Measurements from ENCODE around the gene MMP23B.

DNA sequence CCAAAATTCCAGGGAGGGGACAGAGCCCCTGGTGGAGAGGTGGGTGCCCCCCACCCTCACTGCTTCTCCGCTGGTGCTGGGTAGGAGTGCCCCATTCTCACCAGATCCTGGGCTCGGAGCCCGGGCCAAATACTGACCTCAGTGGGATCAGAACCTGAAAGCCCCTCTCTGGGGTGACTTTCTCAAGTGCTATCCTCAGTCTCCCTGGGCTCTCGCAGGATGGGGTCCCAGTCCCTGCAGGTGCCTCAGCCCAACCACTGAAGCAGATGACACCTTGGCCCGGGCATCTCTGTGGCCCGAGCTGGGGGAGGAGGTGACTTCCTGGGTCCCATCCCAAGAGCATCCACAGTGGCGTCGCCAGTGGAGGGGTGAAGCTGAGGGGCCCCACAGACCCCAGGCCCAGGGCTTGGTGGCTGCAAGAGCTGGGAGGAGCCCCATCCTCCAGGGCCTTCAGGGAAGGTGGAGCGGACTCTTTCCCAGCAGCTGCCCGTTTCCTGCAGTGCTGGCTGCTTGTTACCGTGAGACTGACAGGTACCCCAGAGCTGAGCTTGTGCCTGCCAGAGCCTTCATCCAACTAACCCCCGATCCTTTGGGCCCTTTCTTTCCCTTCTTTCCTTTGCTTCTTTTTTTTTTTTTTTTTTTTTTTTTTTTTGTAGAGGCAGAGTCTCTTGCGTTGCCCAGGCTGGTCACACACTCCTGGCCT is 28.2 kb upstream of the MMP23B start:
- TF ChIP-seq, protein P1, sequence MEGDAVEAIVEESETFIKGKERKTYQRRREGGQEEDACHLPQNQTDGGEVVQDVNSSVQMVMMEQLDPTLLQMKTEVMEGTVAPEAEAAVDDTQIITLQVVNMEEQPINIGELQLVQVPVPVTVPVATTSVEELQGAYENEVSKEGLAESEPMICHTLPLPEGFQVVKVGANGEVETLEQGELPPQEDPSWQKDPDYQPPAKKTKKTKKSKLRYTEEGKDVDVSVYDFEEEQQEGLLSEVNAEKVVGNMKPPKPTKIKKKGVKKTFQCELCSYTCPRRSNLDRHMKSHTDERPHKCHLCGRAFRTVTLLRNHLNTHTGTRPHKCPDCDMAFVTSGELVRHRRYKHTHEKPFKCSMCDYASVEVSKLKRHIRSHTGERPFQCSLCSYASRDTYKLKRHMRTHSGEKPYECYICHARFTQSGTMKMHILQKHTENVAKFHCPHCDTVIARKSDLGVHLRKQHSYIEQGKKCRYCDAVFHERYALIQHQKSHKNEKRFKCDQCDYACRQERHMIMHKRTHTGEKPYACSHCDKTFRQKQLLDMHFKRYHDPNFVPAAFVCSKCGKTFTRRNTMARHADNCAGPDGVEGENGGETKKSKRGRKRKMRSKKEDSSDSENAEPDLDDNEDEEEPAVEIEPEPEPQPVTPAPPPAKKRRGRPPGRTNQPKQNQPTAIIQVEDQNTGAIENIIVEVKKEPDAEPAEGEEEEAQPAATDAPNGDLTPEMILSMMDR (IDR thresholded peaks at IDR 0.05) = no peak
- no peak for TF ChIP-seq POLR2A (IDR thresholded peaks at IDR 0.05)

Measured in uterus (tissue), 2 donors.